22Rv1 (cell line): ENCODE measurements around the gene FOXP3.

Experiments used
- CTCF ChIP-seq: fragments of 450-650 bp; IDR thresholded peaks from 2 replicates; pipeline ENCODE4 v1.5.1; 2017; ENCODE audit warnings: mild to moderate bottlenecking
- ZFX ChIP-seq: fragments of 450-650 bp; IDR thresholded peaks from 2 replicates; pipeline ENCODE4 v1.6.1; 2017; ENCODE audit warnings: antibody characterized with exemption, borderline replicate concordance

- TF ChIP-seq CTCF (no peak), ZFX (no peak)
Observed at GRCh38 chrX:49270249-49270921, 5.9 kb upstream of the FOXP3 start.
